Measurements from ENCODE around the gene PPARA. TPM values are rescaled to one million over a fixed set of nuclear protein-coding genes. Genes with fewer than 3 reads are reported as not detected.

PPARA gene
- total RNA-seq, 4 donors from 2014 or later, result 18.7 to 53.8 (median 32.0) TPM

DNA sequence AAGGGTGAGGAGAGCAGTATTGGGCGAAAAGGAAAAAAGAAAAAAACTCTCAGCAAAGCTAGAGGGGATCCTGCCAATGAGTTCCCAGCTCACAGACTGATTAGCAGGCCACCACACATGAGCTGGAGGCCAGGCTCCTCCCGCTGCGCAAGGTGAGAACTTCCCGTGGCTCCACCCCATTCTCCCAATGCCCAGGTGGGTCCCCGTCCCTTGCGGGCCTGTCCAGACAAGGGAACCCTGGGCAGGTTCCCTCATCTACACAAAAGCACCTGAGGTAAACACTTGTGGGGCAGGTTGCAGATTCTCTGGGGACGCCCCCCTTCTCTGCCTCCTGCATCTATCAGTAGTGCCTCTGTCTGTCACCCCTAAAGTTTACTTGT lies 53.3 kb downstream of the PPARA start:
- no peak overlapping the region for H3K27ac ChIP-seq
- DNase-seq (ENCODE audit: low spot score in 2 of 2), result no peak
- H3K27me3 ChIP-seq, result no peaks in the 10 kb centered on the region
- no peaks in the 10 kb centered on the region for H3K4me1 ChIP-seq
- H3K36me3 ChIP-seq, result peaks cover 51% of the 10 kb centered on the region
- no peak overlapping the region for H3K4me3 ChIP-seq
- no peak for TF ChIP-seq EP300 (IDR thresholded peaks at IDR 0.05)
- TF ChIP-seq POLR2A (IDR thresholded peaks at IDR 0.05), result no peak
- TF ChIP-seq, protein P1, sequence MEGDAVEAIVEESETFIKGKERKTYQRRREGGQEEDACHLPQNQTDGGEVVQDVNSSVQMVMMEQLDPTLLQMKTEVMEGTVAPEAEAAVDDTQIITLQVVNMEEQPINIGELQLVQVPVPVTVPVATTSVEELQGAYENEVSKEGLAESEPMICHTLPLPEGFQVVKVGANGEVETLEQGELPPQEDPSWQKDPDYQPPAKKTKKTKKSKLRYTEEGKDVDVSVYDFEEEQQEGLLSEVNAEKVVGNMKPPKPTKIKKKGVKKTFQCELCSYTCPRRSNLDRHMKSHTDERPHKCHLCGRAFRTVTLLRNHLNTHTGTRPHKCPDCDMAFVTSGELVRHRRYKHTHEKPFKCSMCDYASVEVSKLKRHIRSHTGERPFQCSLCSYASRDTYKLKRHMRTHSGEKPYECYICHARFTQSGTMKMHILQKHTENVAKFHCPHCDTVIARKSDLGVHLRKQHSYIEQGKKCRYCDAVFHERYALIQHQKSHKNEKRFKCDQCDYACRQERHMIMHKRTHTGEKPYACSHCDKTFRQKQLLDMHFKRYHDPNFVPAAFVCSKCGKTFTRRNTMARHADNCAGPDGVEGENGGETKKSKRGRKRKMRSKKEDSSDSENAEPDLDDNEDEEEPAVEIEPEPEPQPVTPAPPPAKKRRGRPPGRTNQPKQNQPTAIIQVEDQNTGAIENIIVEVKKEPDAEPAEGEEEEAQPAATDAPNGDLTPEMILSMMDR (IDR thresholded peaks at IDR 0.05), result no peak
- TF ChIP-seq POLR2AphosphoS5 (IDR thresholded peaks at IDR 0.05), result no peak
- 89% methylated on average over 7 of the region's 7 CpGs for WGBS
- H3K9me3 ChIP-seq, result peaks cover under 1% of the 10 kb centered on the region

DNA sequence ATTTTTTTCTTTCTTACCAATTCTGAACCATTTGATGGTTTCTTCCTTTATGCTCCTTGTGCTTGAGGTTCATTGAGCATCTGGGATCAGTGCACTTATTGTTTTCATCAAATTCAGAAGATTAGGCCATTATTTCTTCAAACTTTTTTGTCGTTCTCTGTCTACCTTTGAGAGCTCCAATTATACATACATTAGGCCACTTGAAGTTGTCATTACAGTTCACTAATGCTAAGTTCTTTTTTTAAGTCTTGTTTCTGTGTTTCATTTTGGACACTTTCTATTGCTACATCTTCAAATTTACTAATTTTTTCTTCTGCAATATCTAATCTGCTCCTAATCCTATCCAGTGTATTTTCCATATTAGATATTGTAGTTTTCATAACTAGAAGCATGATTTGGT lies 58.9 kb downstream of the PPARA start:
- no peaks in the 10 kb centered on the region for H3K4me1 ChIP-seq
- no peak overlapping the region for H3K4me3 ChIP-seq
- DNase-seq (ENCODE audit: low spot score in 2 of 2), result no peak
- no peak overlapping the region for H3K27ac ChIP-seq
- peaks cover 8% of the 10 kb centered on the region for H3K9me3 ChIP-seq
- 97% methylated on average over 1 of the region's 1 CpG for WGBS
- TF ChIP-seq POLR2AphosphoS5 (IDR thresholded peaks at IDR 0.05) (no peak), POLR2A (IDR thresholded peaks at IDR 0.05) (no peak), EP300 (IDR thresholded peaks at IDR 0.05) (no peak)
- TF ChIP-seq, protein P1 (IDR thresholded peaks at IDR 0.05), result no peak
- H3K36me3 ChIP-seq, result peaks cover 47% of the 10 kb centered on the region
- no peaks in the 10 kb centered on the region for H3K27me3 ChIP-seq

DNA sequence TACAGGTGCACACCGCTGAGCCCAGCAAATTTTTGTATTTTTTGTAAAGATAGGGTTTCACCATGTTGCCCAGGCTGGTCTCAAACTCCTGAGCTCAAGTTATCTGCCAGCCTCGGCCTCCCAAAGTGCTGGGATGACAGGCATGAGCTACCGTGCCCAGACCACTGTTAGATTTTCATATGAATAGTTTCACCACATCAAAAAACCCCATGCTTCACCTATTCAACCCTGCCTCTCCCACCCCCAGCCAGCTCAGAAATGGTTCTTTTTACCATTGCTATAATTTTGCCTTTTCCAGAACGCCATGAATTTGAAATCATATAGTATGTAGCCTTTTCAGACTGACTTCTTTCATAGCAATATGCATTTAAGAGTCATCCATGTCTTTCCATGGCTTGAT lies 61.9 kb downstream of the PPARA start:
- TF ChIP-seq POLR2AphosphoS5 (IDR thresholded peaks at IDR 0.05), result no peak
- no peak for TF ChIP-seq POLR2A (IDR thresholded peaks at IDR 0.05)
- no peak for TF ChIP-seq EP300 (IDR thresholded peaks at IDR 0.05)
- TF ChIP-seq, protein P1 (IDR thresholded peaks at IDR 0.05), result no peak
- Histone ChIP-seq H3K36me3 (peaks cover 63% of the 10 kb centered on the region), H3K4me3 (no peak overlapping the region), H3K4me1 (no peaks in the 10 kb centered on the region), H3K27ac (no peak overlapping the region), H3K27me3 (no peaks in the 10 kb centered on the region), H3K9me3 (peaks cover 8% of the 10 kb centered on the region)
- WGBS, result 95% methylated on average over 4 of the region's 4 CpGs
- DNase-seq (ENCODE audit: low spot score in 2 of 2), result no peak

DNA sequence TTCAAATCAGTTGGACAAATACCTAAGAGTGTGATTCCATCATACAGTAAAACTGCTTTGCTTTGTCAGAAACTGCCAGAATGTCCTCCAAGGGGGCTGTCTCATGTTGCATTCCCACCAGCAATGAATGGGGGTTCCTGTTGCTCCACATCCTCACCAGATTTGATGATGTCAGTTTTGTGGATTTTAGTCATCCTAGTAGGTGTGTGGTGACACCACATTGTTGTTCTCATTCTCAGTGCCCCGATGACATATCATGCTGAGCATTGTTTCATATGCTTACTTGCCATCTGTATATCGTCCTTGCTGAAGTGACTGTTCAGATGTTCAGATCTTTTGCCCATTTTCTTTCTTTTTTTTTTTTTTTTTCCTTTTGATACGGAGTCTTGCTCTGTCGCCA lies 62.7 kb downstream of the PPARA start:
- Histone ChIP-seq H3K4me1 (no peaks in the 10 kb centered on the region), H3K9me3 (peaks cover 8% of the 10 kb centered on the region), H3K4me3 (no peak overlapping the region), H3K27ac (no peak overlapping the region), H3K36me3 (peaks cover 64% of the 10 kb centered on the region), H3K27me3 (no peaks in the 10 kb centered on the region)
- no peak for DNase-seq (ENCODE audit: low spot score in 2 of 2)
- 97% methylated on average over 4 of the region's 4 CpGs for WGBS
- TF ChIP-seq EP300 (IDR thresholded peaks at IDR 0.05) (no peak), POLR2A (IDR thresholded peaks at IDR 0.05) (no peak), POLR2AphosphoS5 (IDR thresholded peaks at IDR 0.05) (no peak)
- TF ChIP-seq, protein P1 (IDR thresholded peaks at IDR 0.05), result no peak

DNA sequence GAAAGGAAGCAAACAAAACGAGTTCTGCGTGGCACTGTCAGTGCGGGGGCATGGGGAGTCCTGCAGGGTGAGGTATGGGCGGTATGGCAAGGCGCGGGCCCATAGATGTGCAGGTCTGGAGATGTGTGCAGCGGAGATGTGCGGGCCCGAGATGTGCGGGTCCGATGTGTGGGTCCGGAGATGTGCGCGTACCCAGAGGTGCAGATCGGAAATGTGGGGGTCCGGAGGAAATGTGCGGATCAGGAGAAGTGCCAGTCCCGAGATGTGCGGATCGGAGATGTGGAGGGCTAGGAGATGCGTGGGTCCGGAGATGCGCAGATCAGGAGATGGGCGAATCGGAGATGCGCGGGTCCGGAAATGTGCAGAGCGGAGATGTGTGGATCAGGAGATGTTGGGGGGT lies 63.8 kb downstream of the PPARA start:
- no peak overlapping the region for H3K4me3 ChIP-seq
- DNase-seq (ENCODE audit: low spot score in 2 of 2), result no peak
- H3K9me3 ChIP-seq, result peaks cover 1% of the 10 kb centered on the region
- TF ChIP-seq, protein P1 (IDR thresholded peaks at IDR 0.05), result no peak
- TF ChIP-seq POLR2A (IDR thresholded peaks at IDR 0.05), result no peak
- TF ChIP-seq POLR2AphosphoS5 (IDR thresholded peaks at IDR 0.05), result no peak
- TF ChIP-seq EP300 (IDR thresholded peaks at IDR 0.05), result no peak
- H3K4me1 ChIP-seq, result no peaks in the 10 kb centered on the region
- WGBS, result 99% methylated on average over 29 of the region's 29 CpGs
- no peak overlapping the region for H3K27ac ChIP-seq
- H3K27me3 ChIP-seq, result no peaks in the 10 kb centered on the region
- H3K36me3 ChIP-seq, result peaks cover 68% of the 10 kb centered on the region
